ENCODE data around the gene MBNL1.

The MBNL1 gene

DNA sequence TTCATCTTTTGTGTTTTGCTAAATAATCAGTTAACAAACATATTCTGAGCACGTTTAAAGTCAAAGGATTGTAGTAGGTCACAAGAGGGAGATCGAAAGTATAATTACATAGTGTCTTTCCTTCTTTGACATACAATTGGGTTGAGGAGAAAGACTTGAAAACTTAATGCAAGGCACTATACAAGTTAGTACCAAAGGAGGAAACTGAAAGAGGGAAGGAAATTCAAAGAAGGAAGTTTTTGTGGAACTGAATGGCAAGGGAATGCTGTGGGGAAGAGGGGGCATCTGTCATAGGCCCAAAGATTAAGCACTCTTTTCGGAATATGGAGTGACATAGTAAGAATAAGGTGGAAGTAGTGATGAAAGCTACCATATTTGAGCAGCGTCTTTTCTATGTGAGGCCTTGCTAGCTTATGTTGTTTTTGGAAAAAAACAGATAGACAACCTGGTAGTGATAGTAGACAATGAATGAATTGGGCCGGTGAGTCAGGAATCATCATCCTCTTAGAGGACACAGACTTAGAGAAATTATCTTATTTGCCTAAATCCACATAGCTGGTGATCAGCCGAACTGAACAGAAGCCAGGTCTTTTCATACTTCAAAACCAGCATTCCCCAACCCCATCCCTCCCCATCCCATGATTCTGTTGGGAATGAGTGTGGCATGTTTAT is 10.2 kb downstream of the MBNL1 start:
- DNase-seq: no peak

DNA sequence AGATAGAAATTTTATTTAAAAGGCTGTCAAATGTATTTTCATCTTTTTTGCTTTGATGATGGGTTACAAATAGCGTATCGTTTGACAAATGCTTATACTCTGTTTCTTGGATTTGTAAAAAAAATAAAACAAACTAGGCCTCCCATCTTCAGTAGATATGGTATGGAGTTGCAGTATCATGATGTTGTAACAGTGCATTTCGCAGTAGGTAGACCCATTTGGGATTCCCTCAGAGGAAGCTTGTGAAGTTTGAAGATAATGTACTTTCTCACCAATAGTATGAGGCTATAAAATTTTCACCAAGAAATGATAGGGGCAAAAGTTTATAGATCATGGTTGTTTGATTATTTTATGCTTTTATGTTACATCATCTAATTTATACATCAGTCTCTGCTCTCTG is 10.8 kb downstream of the MBNL1 start:
- DNase-seq: no peak

DNA sequence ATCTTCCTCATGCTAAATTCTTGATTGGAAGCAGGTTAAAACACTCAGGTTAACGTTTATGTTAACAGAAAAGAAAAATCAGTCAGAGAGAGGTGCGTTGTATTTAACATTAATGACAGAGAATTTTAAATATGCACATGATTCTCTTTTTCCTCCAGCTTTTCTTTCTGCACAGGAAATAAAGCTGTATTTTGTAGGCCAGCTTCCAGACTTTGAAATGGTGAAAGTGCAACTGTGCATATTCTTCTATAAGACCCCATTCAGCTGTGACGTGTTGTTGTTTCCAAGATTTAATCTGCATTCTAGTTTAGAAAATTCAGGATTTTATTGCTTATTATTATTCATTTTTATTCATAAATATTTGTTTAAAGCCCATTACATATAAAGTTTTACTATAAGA is 11.8 kb downstream of the MBNL1 start:
- DNase-seq: no peak

DNA sequence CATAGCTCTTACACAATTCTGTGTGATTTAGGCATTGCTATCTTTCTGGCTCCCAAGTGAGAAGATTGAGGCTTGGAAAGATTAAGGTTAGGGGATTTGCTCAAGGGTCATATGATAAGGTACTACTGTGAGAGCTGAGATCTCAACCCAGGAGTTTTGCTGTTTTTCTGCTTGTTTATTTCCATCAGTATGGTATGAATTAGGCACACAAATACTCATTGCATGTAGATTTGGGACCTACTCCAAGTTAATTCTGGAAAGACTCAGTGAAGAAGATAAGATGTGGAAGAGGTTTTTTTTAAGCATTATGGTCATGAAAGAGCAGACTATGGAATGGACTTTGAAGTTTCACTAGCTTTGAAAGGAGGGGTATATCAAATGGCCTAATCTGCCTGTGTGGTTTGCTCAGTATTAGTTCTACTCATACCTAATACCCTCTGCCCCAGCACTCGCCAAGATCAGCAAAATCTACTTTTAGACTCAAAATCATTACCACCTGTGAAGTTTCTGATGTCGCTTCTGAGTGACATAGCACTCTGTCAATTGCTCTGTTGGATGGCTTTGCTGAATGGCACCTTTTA is 12.5 kb downstream of the MBNL1 start:
- no peak for DNase-seq

DNA sequence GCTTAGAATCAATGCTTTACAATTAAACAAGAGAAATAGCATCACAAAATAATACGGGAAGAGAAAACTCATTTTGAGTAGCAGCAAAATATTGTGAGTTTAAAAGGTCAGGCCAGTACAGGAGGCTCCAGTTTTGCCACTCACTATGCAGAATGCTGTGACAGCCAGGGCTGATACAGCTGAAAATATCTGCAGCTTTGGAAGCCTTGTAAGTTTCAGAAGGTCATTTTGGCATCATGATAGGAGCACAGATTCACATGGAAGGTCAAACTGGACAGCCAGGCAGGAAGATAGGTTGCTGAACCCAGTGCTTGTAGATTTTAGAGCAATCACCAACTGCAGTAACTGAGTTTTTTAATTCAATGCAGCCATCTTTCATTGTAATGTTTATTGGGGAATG is 14.1 kb downstream of the MBNL1 start:
- DNase-seq: no peak

DNA sequence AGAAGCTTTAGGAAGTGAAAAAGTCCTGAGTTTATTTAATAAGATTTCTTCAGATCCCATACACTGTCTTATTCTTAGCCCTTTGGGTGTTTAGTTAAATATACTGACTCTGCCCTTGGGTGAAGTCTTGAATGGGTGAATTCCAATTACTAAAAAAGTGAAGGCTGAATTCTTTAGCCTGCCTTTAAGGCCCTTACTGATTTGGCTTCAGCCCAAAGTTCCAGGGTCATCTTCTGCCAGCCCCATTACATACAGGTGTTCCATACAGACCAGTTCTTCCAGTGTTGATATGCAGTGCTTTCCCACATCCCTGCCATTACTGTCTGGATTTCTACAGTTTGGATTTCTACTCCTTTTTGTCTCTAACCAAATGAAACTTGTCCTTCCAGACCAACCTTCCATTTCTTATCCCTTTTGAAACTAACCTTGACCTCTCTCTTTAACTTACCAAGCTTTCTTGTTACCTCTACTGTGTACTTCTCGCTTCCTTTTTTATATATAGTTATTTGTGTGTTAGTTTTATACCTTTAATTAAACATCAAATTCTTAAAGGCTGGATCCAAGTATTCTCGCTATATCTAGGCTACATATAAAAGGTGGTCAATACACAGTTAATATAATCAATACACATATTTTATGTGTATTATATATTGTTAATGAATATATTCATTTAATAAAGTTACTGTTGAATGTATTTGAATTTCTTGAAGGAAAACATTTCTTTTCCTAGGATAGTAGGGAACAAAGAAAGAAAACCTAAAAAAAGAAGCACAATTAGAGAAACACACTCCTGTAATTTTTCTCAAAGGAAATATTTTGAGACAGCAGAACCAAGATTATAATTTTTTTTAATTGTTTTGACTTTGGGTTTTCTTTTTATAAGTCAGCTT is 15.0 kb downstream of the MBNL1 start:
- no peak for DNase-seq

DNA sequence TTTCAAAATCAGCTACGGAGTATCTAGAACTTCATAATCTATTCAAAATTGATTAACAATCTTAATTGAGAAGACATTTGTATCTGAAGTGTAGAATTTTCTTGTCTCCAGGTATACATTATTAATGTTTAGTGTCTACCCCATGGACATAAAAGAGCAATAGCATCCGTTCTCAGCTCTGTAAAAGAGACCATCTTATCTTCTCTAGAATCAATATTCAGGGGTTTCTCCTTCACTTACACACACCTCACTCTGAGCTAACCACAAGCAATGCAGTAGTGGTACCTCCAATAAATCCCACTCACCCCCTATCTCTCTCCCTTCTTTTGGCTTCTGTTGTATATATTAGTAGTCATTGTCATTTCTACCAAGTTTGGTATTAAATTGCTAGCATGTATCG is 16.2 kb downstream of the MBNL1 start:
- DNase-seq: no peak

DNA sequence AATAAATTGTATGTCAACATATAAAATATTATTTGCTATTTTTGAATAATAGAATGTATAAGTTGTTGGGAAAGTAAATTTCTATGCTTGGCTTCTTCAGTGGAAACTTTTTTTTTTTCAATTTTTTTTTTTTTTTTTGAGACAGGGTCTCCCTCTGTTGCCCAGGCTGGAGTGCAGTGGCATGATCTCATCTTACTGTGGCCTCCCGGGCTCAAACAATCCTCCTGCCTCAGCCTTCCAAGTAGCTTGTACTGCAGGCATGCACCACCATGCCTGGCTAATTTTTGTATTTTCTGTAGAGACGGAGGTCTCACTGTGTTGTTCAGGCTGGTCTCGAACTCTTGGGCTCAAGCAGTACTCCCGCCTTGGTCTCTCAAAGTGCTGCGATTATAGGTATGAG is 16.8 kb downstream of the MBNL1 start:
- DNase-seq: no peak

DNA sequence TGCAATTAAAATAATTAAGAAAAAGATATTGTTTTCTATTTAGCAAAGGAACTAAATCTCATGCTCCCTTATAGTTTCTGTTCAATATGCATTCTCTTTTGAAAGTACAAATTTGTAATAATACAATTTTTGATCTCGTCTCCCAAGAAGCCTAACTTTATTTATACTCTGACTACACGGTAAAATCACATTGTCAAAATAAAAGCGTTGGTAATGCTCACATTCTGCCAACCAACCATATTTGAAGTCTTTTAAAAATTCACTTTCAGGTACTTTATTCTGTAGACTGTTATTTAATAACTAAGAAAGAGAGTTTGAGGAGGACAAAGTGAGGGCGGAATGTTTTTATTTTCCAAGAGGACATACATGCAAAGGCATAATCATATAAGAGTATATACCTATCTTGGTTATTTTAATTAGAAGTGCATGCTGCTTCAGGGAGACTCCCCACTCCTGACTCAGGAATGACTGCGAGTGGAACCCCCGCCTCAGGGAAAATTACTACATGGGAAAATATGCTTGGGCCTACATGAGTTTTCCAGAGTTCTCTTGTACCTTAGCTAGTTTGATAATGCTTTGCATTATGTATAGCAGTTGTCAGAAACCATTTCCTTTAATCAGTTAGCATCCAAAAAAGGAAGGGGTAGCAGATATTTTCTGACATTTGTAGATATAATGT is 19.3 kb downstream of the MBNL1 start:
- DNase-seq: no peak

DNA sequence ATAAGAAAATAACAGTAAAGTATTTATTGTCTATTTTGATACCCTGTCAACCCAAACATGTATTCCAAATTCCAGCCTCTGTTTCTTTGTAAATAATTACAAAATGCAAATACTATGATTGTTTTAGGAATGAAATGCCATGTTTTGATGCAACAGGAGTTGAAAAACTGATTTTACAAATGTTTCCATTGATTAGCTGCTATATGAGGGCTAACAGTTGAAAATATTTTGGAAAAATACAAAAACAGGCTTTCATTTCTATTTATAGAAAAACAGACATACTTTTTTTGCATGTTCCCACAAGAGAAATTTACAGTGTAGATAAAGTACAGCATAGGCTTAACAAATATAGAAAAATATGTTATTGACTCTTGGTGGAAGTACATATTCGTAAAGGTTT is 20.0 kb downstream of the MBNL1 start:
- no peak for DNase-seq

DNA sequence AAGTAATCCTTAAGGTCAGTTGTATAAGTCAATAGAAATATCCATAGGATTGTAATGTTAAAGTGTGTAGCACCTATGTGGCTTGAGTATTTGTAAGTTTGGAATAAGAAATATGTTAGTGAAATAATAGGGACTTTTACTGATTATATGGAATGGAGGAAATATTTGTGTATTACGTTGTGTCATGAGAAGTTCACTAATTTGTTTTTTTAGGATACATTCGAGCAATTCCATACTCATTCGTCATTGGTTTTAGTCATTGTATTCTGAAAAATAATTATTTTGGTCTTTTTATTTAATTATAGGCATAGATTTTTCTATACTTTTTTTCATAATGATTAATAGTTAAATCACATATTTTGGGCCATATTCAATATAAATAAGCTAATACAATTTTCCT is 21.0 kb downstream of the MBNL1 start:
- DNase-seq: no peak

DNA sequence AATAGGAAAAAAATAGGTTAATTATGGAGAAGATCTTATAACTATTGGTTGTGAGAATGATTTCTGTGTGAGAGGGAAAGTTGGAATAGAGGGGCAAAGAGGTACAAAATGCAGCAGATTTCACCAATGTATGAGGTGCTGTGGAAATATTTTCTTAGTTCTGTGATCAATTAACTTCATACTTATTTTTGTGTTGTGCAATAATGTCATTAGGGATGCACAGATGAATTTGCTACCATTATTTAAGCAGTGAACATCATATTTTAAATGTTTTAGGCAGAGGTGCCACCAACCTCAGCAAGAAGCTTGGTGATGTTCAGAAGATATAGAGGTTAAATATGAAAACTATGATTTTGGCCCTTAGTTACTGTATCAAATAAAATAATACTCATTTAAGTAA is 21.6 kb downstream of the MBNL1 start:
- no peak for DNase-seq

DNA sequence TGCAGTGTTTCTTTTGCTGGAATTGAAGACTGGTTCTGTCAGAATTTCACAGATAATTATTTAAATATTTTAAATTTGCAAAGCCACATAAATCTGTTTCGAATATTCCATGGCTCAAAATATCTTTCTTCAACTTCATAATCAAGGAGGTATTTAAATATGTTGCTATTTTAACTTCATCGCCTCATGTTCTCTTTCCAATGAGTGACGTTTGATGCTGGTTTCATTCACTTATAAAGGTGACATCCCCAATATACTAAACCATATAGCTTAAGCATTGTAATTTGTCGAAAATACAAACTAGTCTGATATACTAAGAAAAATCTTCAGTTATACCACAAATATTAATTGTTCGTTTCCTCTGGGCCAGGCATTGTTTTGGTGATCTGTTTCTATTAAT is 22.5 kb downstream of the MBNL1 start:
- DNase-seq: no peak

DNA sequence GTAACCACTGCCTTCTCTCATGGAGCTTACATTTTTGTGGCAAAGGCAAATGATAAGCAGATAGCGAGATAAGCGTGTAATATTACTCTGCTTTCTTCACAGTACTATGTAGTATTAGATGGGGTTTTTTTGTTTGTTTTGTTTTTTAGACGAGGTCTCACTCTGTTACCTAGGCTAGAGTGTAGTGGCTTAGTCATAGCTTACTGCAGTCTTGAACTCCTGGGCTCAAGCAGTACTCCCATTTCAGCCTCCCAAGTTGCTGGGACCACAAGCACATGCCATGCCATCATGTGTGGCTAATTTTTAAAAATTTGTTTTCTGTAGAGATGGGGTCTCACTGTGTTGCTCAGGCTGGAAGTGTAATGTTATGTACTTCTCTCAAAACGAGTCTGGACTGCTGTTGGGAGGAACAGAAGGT is 22.9 kb downstream of the MBNL1 start:
- DNase-seq: no peak

DNA sequence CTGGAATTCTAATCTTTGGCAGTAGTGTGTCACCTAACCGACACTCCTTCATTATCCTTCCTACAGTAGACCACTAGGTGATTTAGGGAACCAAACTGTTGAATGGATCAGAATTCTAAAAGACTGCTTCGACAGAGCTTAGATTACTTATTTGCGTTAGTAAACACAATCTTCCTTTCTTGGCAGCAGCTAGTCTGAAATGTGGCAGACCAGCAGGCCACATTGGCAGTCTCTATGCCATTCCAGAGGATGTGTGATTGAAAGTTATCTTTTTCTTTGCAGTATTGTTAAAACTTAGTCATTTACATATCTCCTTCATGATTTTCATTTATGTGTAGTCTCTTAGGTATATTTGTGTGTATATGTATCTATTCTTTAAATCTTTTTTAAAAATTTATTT is 23.6 kb downstream of the MBNL1 start:
- DNase-seq: no peak

DNA sequence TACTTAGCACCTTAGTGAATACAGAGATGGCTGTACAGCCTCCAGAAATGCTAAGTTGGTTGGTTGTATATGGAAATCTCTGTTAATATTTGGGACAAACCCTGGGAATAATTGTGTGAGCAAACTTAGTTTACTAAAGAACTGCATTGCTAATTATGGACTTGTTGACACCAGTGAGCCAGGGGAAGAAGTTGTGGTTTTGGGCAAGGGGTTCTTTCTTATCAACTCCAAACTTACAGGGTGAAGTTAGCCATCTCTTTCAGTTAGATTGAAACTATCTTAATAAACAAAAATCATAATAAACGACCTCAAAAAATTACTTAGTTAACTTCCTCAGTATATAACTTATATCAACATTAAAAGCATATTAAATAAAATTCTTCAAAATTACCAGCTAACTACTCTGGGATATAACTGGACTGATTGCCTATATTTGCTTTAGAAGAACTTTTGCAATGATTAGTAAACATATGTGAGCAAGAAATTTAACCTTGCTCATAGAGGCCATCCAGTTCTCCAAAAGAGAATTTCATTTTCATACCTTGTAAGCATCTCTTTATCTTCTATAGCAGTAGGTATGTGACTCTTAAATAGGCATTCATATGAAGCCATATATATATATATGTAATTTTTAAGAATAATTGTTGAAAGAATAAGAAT is 24.7 kb downstream of the MBNL1 start:
- DNase-seq: no peak

DNA sequence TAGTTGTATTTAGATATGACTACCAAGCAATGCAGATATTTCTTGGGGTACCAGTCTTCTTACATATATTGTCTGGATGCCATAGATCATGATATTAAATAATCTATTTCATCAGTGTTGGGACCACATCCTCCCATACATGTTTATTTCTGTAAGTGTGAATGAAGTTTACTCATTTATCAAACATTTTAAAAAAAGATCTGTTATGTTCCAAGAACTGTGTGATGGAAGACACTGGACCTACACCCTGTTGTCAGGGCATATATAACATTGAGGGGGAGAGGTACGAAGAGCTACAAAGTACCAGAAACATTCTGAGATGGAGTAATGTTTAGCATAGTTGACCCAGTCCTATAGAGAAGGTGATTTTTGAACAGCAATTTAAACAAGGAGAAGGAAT is 26.6 kb downstream of the MBNL1 start:
- DNase-seq: no peak

DNA sequence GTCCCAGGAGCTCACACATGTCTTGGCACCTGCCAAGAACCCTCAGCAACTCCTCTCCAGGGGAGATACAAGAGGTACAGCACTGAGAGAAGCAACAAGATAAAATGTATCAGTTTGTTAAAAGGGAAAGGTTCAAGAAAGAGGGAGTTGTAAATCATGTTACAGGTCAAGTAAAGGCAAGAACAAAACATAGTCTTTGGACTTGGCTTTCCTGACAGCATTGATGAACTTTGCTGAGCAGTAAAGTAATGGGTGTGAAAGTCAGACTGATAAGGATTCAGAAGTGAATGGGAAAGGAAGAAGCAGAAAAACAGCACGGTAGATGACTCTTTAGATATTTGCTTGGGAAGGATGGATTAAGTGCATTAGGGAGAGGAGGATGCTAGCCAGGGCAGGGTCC is 27.1 kb downstream of the MBNL1 start:
- DNase-seq: no peak

DNA sequence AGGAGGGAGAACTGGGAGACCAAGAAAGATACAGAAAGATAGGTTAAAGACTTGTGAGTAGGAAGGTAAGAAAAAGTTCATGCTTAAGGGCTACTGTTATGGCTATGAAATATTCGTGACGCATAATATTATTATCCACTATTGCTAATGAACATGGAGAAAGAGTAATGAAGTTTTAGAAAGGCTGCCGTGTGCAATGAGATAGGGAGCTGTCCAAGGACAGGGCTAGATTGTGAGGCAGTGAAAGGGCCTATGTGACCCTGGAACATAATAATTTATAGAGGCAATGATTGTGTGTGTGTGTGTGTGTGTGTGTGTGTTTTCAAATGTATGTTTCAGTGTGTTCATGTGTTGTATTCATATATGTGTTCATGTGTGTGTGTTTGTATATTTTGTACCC is 27.7 kb downstream of the MBNL1 start:
- no peak for DNase-seq

DNA sequence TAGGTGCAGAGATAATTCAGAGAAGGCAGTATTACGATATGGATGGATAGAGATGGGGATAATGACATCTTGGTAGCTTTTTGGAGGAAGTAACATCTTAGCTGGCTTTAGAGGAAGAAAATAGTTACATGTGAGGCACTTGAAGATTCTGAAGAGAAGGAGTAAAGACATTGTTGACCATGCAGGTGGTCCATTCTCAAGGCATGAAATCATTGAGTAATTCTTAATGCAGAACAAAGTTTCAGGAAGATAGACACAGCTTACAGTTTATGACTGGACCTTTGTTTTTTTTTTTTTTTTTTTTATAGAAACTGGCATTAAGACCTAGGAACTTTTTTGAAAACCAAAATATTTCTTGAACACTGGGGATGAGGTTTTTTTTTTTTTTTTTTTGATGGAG is 28.2 kb downstream of the MBNL1 start:
- DNase-seq: no peak

DNA sequence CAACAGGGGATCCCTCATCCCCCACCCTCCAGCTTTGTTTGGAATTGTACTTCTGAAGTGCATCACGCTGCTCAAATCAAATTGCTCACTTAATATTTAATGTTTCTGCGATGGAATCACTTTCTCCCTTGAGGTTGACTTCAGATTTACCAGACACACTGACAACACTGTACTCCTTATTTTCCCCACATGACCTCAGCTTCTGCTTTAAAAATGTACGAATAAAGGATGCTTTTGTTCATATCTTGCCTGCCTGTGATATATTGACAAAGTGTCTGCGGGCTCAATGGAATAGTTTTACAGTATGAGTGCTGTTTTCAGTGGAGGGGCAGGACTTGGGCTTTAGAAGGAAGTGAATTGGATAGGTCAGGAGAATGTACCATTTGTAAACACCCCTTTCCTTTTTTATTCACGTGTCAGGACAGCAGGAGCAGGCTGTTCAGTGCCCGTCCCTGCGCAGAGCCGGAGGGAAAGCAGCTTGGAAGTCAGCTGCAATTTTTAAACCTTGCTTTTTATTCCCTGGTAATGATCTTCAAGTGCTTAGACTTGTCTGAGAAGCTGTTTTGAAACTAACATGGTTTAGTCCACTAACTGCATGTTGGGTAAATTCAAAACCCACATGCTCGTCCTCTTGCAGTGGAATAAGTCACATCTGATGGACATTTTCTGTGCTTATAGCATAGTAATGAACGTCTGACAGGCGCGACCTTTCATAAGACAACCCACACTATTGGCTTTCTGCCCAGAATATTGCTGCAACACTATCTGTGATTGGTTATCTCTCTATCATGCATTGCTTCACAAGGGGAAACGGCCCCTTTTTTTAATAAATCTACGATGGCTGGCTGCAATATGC is 29.9 kb downstream of the MBNL1 start:
- peak; percentile 73 for DNase-seq

Data from femur (tissue), 1 donor.